ENCODE measurements around the gene PTGFRN.

The PTGFRN gene

GRCh38 chr1:116914667-116915066 is 5.0 kb downstream of the PTGFRN start:
- Histone ChIP-seq H3K79me2 (ENCODE audit: insufficient read depth, low read length) (no peaks in the 10 kb centered on the region), H3K9me3 (ENCODE audit: insufficient read depth, low read length) (no peaks in the 10 kb centered on the region), H3K4me2 (ENCODE audit: low read depth, low read length, poor library complexity, severe bottlenecking) (no peak overlapping the region), H3K9me2 (replicated peaks; ENCODE audit: insufficient read depth, low read length) (no peaks in the 10 kb centered on the region), H3K9ac (ENCODE audit: low read length) (no peak overlapping the region), H2AFZ (ENCODE audit: low read depth, low read length, severe bottlenecking) (no peak overlapping the region), H3K27me3 (ENCODE audit: low read length) (no peaks in the 10 kb centered on the region), H3F3A (ENCODE audit: insufficient read depth) (no peaks in the 10 kb centered on the region), H3K36me3 (ENCODE audit: low read length) (no peaks in the 10 kb centered on the region), H3K4me3 (ENCODE audit: insufficient read depth, low read length, poor library complexity, severe bottlenecking) (no peak overlapping the region), H3K27ac (ENCODE audit: low read depth, low read length) (no peak overlapping the region), H4K20me1 (ENCODE audit: low read depth, low read length) (no peaks in the 10 kb centered on the region)
- no peak for TF ChIP-seq CTCF (IDR thresholded peaks at IDR 0.05; ENCODE audit: insufficient read depth, low read length, poor library complexity, severe bottlenecking)
- TF ChIP-seq EZH2phosphoT487 (conservative IDR thresholded peaks at IDR 0.05; ENCODE audit: low read length), result no peak

GRCh38 chr1:116915086-116915661 is 5.5 kb downstream of the PTGFRN start:
- H3K4me3 ChIP-seq (ENCODE audit: insufficient read depth, low read length, poor library complexity, severe bottlenecking), result no peak overlapping the region
- H3K9me3 ChIP-seq (ENCODE audit: insufficient read depth, low read length), result no peaks in the 10 kb centered on the region
- no peaks in the 10 kb centered on the region for H3K27me3 ChIP-seq (ENCODE audit: low read length)
- H4K20me1 ChIP-seq (ENCODE audit: low read depth, low read length), result no peaks in the 10 kb centered on the region
- no peaks in the 10 kb centered on the region for H3K79me2 ChIP-seq (ENCODE audit: insufficient read depth, low read length)
- H3F3A ChIP-seq (ENCODE audit: insufficient read depth), result no peaks in the 10 kb centered on the region
- H3K36me3 ChIP-seq (ENCODE audit: low read length), result no peaks in the 10 kb centered on the region
- no peak overlapping the region for H3K9ac ChIP-seq (ENCODE audit: low read length)
- H3K4me2 ChIP-seq (ENCODE audit: low read depth, low read length, poor library complexity, severe bottlenecking), result no peak overlapping the region
- H3K27ac ChIP-seq (ENCODE audit: low read depth, low read length), result no peak overlapping the region
- no peaks in the 10 kb centered on the region for H3K9me2 ChIP-seq (replicated peaks; ENCODE audit: insufficient read depth, low read length)
- TF ChIP-seq CTCF (IDR thresholded peaks at IDR 0.05; ENCODE audit: insufficient read depth, low read length, poor library complexity, severe bottlenecking) (no peak), EZH2phosphoT487 (conservative IDR thresholded peaks at IDR 0.05; ENCODE audit: low read length) (no peak)
- H2AFZ ChIP-seq (ENCODE audit: low read depth, low read length, severe bottlenecking), result no peak overlapping the region

GRCh38 chr1:116916002-116916401 is 6.3 kb downstream of the PTGFRN start:
- no peaks in the 10 kb centered on the region for H3K9me3 ChIP-seq (ENCODE audit: insufficient read depth, low read length)
- no peak overlapping the region for H3K9ac ChIP-seq (ENCODE audit: low read length)
- H3K27me3 ChIP-seq (ENCODE audit: low read length), result no peaks in the 10 kb centered on the region
- no peaks in the 10 kb centered on the region for H3K9me2 ChIP-seq (replicated peaks; ENCODE audit: insufficient read depth, low read length)
- TF ChIP-seq EZH2phosphoT487 (conservative IDR thresholded peaks at IDR 0.05; ENCODE audit: low read length) (no peak), CTCF (IDR thresholded peaks at IDR 0.05; ENCODE audit: insufficient read depth, low read length, poor library complexity, severe bottlenecking) (no peak)
- no peak overlapping the region for H2AFZ ChIP-seq (ENCODE audit: low read depth, low read length, severe bottlenecking)
- H4K20me1 ChIP-seq (ENCODE audit: low read depth, low read length), result no peaks in the 10 kb centered on the region
- H3K79me2 ChIP-seq (ENCODE audit: insufficient read depth, low read length), result no peaks in the 10 kb centered on the region
- no peak overlapping the region for H3K4me3 ChIP-seq (ENCODE audit: insufficient read depth, low read length, poor library complexity, severe bottlenecking)
- no peaks in the 10 kb centered on the region for H3F3A ChIP-seq (ENCODE audit: insufficient read depth)
- H3K27ac ChIP-seq (ENCODE audit: low read depth, low read length), result no peak overlapping the region
- H3K4me2 ChIP-seq (ENCODE audit: low read depth, low read length, poor library complexity, severe bottlenecking), result no peak overlapping the region
- no peaks in the 10 kb centered on the region for H3K36me3 ChIP-seq (ENCODE audit: low read length)
